Occipital lobe (tissue), 2 donors: Measurements from ENCODE around the gene MDGA2. TPM values are rescaled to one million over a fixed set of nuclear protein-coding genes. Genes with fewer than 3 reads are reported as not detected.
A peak's percentile ranks its signal among the peaks of the same experiment; 100 is the strongest.

Source experiments
- DNase-seq: peaks from one replicate; lab custom pipeline; 2025; lab: John Stamatoyannopoulos, UW
- total RNA-seq: library from RNA; depleted of rRNA; stranded (reverse); fragments of >200 nt; gene quantifications from one replicate; pipeline ENCODE4 v1.2.3, GENCODE V29; 2014

The MDGA2 gene
- total RNA-seq, 1 donor from 2014 or later = 61.9 TPM

GRCh38 chr14:47490353-47490752, 185.1 kb downstream of the MDGA2 start:
- no peak for DNase-seq

- DNase-seq = no peak
These were observed 190.0 kb downstream of the MDGA2 start for GRCh38 chr14:47485421-47485820.

- DNase-seq = no peak
These were observed 192.0 kb downstream of the MDGA2 start for GRCh38 chr14:47483449-47483848.

GRCh38 chr14:47471075-47471474, 204.3 kb downstream of the MDGA2 start:
- no peak for DNase-seq

- DNase-seq = no peak
These were observed 208.5 kb downstream of the MDGA2 start for GRCh38 chr14:47466916-47467315.

- DNase-seq = no peak
These were observed 221.4 kb downstream of the MDGA2 start for GRCh38 chr14:47454025-47454424.

- no peak for DNase-seq
These were observed 228.3 kb downstream of the MDGA2 start for GRCh38 chr14:47447076-47447475.

GRCh38 chr14:47442211-47442610, 233.2 kb downstream of the MDGA2 start:
- no peak for DNase-seq

GRCh38 chr14:47439953-47440352, 235.5 kb downstream of the MDGA2 start:
- DNase-seq = no peak

- DNase-seq = no peak
These were observed 236.7 kb downstream of the MDGA2 start for GRCh38 chr14:47438650-47439140.

- no peak for DNase-seq
These were observed 240.0 kb downstream of the MDGA2 start for GRCh38 chr14:47435331-47435965.

GRCh38 chr14:47427629-47428028, 247.8 kb downstream of the MDGA2 start:
- DNase-seq = no peak

GRCh38 chr14:47425302-47425701, 250.1 kb downstream of the MDGA2 start:
- no peak for DNase-seq

- no peak for DNase-seq
These were observed 253.2 kb downstream of the MDGA2 start for GRCh38 chr14:47422191-47422590.

GRCh38 chr14:47411523-47411922, 263.9 kb downstream of the MDGA2 start:
- no peak for DNase-seq

- no peak for DNase-seq
These were observed 283.1 kb downstream of the MDGA2 start for GRCh38 chr14:47392326-47392725.

GRCh38 chr14:47390831-47391504, 284.4 kb downstream of the MDGA2 start:
- no peak for DNase-seq

GRCh38 chr14:47389535-47389934, 285.9 kb downstream of the MDGA2 start:
- no peak for DNase-seq

- no peak for DNase-seq
These were observed 309.4 kb downstream of the MDGA2 start for GRCh38 chr14:47366006-47366405.

- DNase-seq = peak; percentile 10
These were observed 310.2 kb downstream of the MDGA2 start for GRCh38 chr14:47365233-47365632.

GRCh38 chr14:47353186-47353585, 322.2 kb downstream of the MDGA2 start:
- no peak for DNase-seq

GRCh38 chr14:47346849-47347248, 328.6 kb downstream of the MDGA2 start:
- DNase-seq = no peak

GRCh38 chr14:47345016-47345415, 330.4 kb downstream of the MDGA2 start:
- DNase-seq = no peak
